Spleen (tissue), 11 donors: ENCODE measurements around the gene MYB. TPM values are rescaled to one million over a fixed set of nuclear protein-coding genes. Genes with fewer than 3 reads are reported as not detected.
"Not testable (repeated sequence)": the region's sequence is repeated elsewhere in the genome, so short reads cannot be mapped to it uniquely, and the experiment has no call there.

Experiments
- DNase-seq: peaks from one replicate; pipeline ENCODE4 v3.0.0-alpha.2; 2020
- H3K27ac ChIP-seq, 8 donors: fragments of 200-600 bp; sonication (generic) in 7 of 8; 1 replicate in 4 of 8; 2 replicates in 4 of 8; pipeline versions ENCODE4 v1.5.0 to v1.8.0; 2016 to 2021; ENCODE audit warnings: inconsistent platforms in 4 of 8, mild to moderate bottlenecking in 4 of 8, moderate library complexity in 1 of 8
- H3K27me3 ChIP-seq, 7 donors: fragments of 200-600 bp; sonication (generic) in 6 of 7; replicated peaks in 1 of 7; 1 replicate in 4 of 7; 2 replicates in 3 of 7; pipeline versions ENCODE4 v1.5.0 to v1.8.0; 2016 to 2021; ENCODE audit warnings: inconsistent platforms in 3 of 7, mild to moderate bottlenecking in 1 of 7
- H3K36me3 ChIP-seq, 6 donors: fragments of 200-600 bp; sonication (generic) in 5 of 6; 1 replicate in 4 of 6; 2 replicates in 2 of 6; pipeline versions ENCODE4 v1.5.0 to v1.8.0; 2016 to 2021; ENCODE audit warnings: inconsistent platforms in 2 of 6
- H3K4me1 ChIP-seq, 6 donors: fragments of 200-600 bp; sonication (generic) in 5 of 6; 1 replicate in 3 of 6; 2 replicates in 3 of 6; pipeline versions ENCODE4 v1.5.0 to v1.8.0; 2016 to 2021; ENCODE audit warnings: inconsistent platforms in 3 of 6
- H3K4me3 ChIP-seq, 8 donors: fragments of 200-600 bp; sonication (generic) in 7 of 8; 1 replicate in 4 of 8; 2 replicates in 4 of 8; pipeline versions ENCODE4 v1.5.0 to v1.8.0; 2016 to 2021; ENCODE audit warnings: inconsistent platforms in 4 of 8, mild to moderate bottlenecking in 4 of 8, moderate library complexity in 2 of 8
- H3K9me3 ChIP-seq, 8 donors: fragments of 200-600 bp; sonication (generic) in 7 of 8; 1 replicate in 4 of 8; 2 replicates in 4 of 8; pipeline versions ENCODE4 v1.5.0 to v1.8.0; 2016 to 2021; ENCODE audit warnings: inconsistent platforms in 4 of 8
- CTCF ChIP-seq, 11 experiments: fragments of 200-600 bp in 7 of 11; fragments of 450-650 bp in 4 of 11; sonication (generic) in 4 of 11; IDR thresholded peaks in 8 of 11; conservative IDR thresholded peaks in 3 of 11; 1 replicate in 7 of 11; 2 replicates in 4 of 11; pipeline versions ENCODE4 v1.4.0 to v1.8.0; 2016 to 2021; ENCODE audit warnings: antibody characterized with exemption in 11 of 11, inconsistent platforms in 4 of 11, mild to moderate bottlenecking in 1 of 11
- POLR2A ChIP-seq, 3 donors: fragments of 450-650 bp; IDR thresholded peaks; one replicate each; pipeline ENCODE4 v1.5.1; 2017; ENCODE audit warnings: antibody characterized with exemption in 3 of 3, mild to moderate bottlenecking in 1 of 3
- POLR2AphosphoS5 ChIP-seq, 3 donors: sonication (generic); formaldehyde crosslinking; IDR thresholded peaks; one replicate each; pipeline ENCODE4 v1.5.1; 2017; ENCODE audit warnings: antibody characterized with exemption in 3 of 3
- WGBS, 5 donors: extraction: QIAGEN DNeasy Blood & Tissue Kit in 3 of 5; methylation state at CpG; one replicate each; pipeline versions ENCODE4 v1.1.5 to v1.1.7; 2013 to 2018; 5-methylcytosine and 5-hydroxymethylcytosine counted together
- intact Hi-C: fragments of 100-400 bp; cut with DNase I; formaldehyde crosslinking; loops from one replicate; pipeline ENCODE4 v1.15.0; 2023; ENCODE audit warnings: low total_unique reads
- polyA plus RNA-seq, 3 donors: library from polyadenylated mRNA; stranded (reverse); fragments of 200-250 nt; gene quantifications; one replicate each; pipeline ENCODE4 v1.2.1, GENCODE V29; 2013
- total RNA-seq, 7 donors: library from RNA; depleted of rRNA in 3 of 7; stranded (reverse); fragments of >200 nt in 3 of 7; fragmentation: NEBNext Ultra II Directional in 4 of 7; extraction: Animal tissue kit (Norgen Biotek cat#: 25700) in 4 of 7; gene quantifications; one replicate each; pipeline versions ENCODE4 v1.1.0 to v1.2.1, GENCODE V29; 2016 to 2021
- donor health status: healthy with polysubstance abuse.
- donor health status: DM: no; HTN: no; CAD: no; lungs with moderate emphysema.
- donor health status: DM: no; HTN: no; CAD: no.
- donor health status: Bipolar disorder and iron deficiency.
- donor health status: healthy.
- donor health status: DM: no; HTN: no; CAD: no.
- donor health status: DM: yes; HTN: yes; CAD: no.

MYB gene
- total and polyA plus RNA-seq, 10 donors: 0.45 to 6.6 (median 1.9) TPM

GRCh38 chr6:135148889-135149288 is 32.2 kb upstream of the MYB start:
- H3K9me3 ChIP-seq: peaks cover 0 to 11% (median 0%) of the 10 kb centered on the region in 8 donors
- no peaks in the 10 kb centered on the region for H3K27me3 ChIP-seq
- no peak for DNase-seq
- no peak overlapping the region for H3K4me3 ChIP-seq
- 55 to 71% (median 63%) methylated on average over 3 of the region's 3 CpGs for WGBS, 5 donors
- no peak for TF ChIP-seq CTCF (IDR thresholded peaks at IDR 0.05 in 8 of 11, conservative IDR thresholded peaks at IDR 0.05 in 3 of 11)
- TF ChIP-seq POLR2AphosphoS5 (IDR thresholded peaks at IDR 0.05): no peak
- TF ChIP-seq POLR2A (IDR thresholded peaks at IDR 0.05): no peak
- intact Hi-C loops: no loop called here
- no peak overlapping the region for H3K27ac ChIP-seq
- no peaks in the 10 kb centered on the region for H3K36me3 ChIP-seq
- peaks cover 0 to 44% (median 11%) of the 10 kb centered on the region in 6 donors for H3K4me1 ChIP-seq

- no peak overlapping the region for H3K27ac ChIP-seq
- H3K27me3 ChIP-seq: no peaks in the 10 kb centered on the region
- H3K4me1 ChIP-seq: peaks cover 0 to 41% (median 11%) of the 10 kb centered on the region in 6 donors
- DNase-seq: no peak
- H3K4me3 ChIP-seq: no peak overlapping the region
- 24 to 42% (median 27%) methylated on average over 6 of the region's 6 CpGs for WGBS, 5 donors
- TF ChIP-seq CTCF (IDR thresholded peaks at IDR 0.05 in 8 of 11, conservative IDR thresholded peaks at IDR 0.05 in 3 of 11) (no peak), POLR2A (IDR thresholded peaks at IDR 0.05) (no peak), POLR2AphosphoS5 (IDR thresholded peaks at IDR 0.05) (no peak)
- intact Hi-C loops: no loop called here
- peaks cover 0 to 11% (median 0%) of the 10 kb centered on the region in 8 donors for H3K9me3 ChIP-seq
- no peaks in the 10 kb centered on the region for H3K36me3 ChIP-seq
Observed at GRCh38 chr6:135149376-135149775, 31.7 kb upstream of the MYB start.

GRCh38 chr6:135150481-135150880 is 30.6 kb upstream of the MYB start:
- H3K36me3 ChIP-seq, DNase-seq, H3K27ac ChIP-seq, H3K27me3 ChIP-seq, intact Hi-C loops, H3K4me3 ChIP-seq: not testable (repeated sequence)
- 85 to 96% (median 92%) methylated on average over 2 of the region's 2 CpGs for WGBS, 5 donors
- Histone ChIP-seq H3K4me1 (peaks cover 0 to 30% (median 3%) of the 10 kb centered on the region in 6 donors), H3K9me3 (peaks cover 0 to 11% (median 0%) of the 10 kb centered on the region in 8 donors)

- intact Hi-C loops, H3K36me3 ChIP-seq, H3K4me3 ChIP-seq, H3K4me1 ChIP-seq, H3K27me3 ChIP-seq, H3K27ac ChIP-seq, DNase-seq: not testable (repeated sequence)
- H3K9me3 ChIP-seq: peaks cover 0 to 11% (median 0%) of the 10 kb centered on the region in 8 donors
- WGBS, 5 donors: 88 to 100% (median 95%) methylated on average over 1 to 2 of the region's 2 CpGs
Observed at GRCh38 chr6:135154125-135154524, 27.0 kb upstream of the MYB start.

GRCh38 chr6:135158397-135158796 is 22.7 kb upstream of the MYB start:
- Histone ChIP-seq H3K4me1 (peaks cover 0 to 3% (median 0%) of the 10 kb centered on the region in 6 donors), H3K36me3 (no peaks in the 10 kb centered on the region), H3K27me3 (peaks cover 0 to 12% (median 0%) of the 10 kb centered on the region in 7 donors), H3K27ac (no peak overlapping the region), H3K4me3 (no peak overlapping the region), H3K9me3 (no peaks in the 10 kb centered on the region)
- no peak for DNase-seq
- WGBS, 5 donors: 79 to 88% (median 83%) methylated on average over 4 of the region's 4 CpGs
- intact Hi-C loops: no loop called here
- TF ChIP-seq POLR2A (IDR thresholded peaks at IDR 0.05) (no peak), CTCF (IDR thresholded peaks at IDR 0.05 in 8 of 11, conservative IDR thresholded peaks at IDR 0.05 in 3 of 11) (no peak), POLR2AphosphoS5 (IDR thresholded peaks at IDR 0.05) (no peak)
